ENCODE results near the gene C19orf44. TPM values are rescaled to one million over a fixed set of nuclear protein-coding genes. Genes with fewer than 3 reads are reported as not detected.

Gene C19orf44
- total RNA-seq = 4.9 and 5.9 TPM in 2 replicates

GRCh38 chr19:16495982-16496612 lies at the start of gene C19orf44, which contains the start of gene CALR3:
Gene C19orf44 (plus strand): TSS chr19:16496394. CDS start chr19:16500793, 4,399 bp downstream.
Gene CALR3 (minus strand): TSS chr19:16496167. CDS start chr19:16496129, 38 bp downstream.

GRCh38 chr19:16542045-16542909 lies 46.1 kb downstream of the C19orf44 start, which contains the start of gene CHERP:
Gene CHERP (minus strand): TSS chr19:16542437. CDS start chr19:16542378, 59 bp downstream.

Small RNA genes lying within 50 kb of the gene (small RNA-seq; reads per million reads assigned to genes)
- gene RN7SL146P = not detected

Other genes with a start within 250 kb of the C19orf44 start
- gene KLF2, start 171.6 kb upstream of the C19orf44 start, total RNA-seq = 0.37 and 0.78 TPM in 2 replicates
- 13.6 and 23.5 TPM in 2 replicates for gene EPS15L1, start 24.4 kb upstream of the C19orf44 start, total RNA-seq
- not detected in 2 replicates for gene CALR3, start 227 bp upstream of the C19orf44 start, total RNA-seq
- gene CHERP, start 46.0 kb downstream of the C19orf44 start, total RNA-seq = 6.2 and 11.9 TPM in 2 replicates
- gene SLC35E1, start 76.0 kb downstream of the C19orf44 start, total RNA-seq = 23.9 and 39.9 TPM in 2 replicates
- 5.5 and 8.2 TPM in 2 replicates for gene MED26, start 131.8 kb downstream of the C19orf44 start, total RNA-seq
- gene SMIM7, start 163.8 kb downstream of the C19orf44 start, total RNA-seq = 41.8 and 54.0 TPM in 2 replicates
- gene TMEM38A, start 164.7 kb downstream of the C19orf44 start, total RNA-seq = 0.73 and 0.78 TPM in 2 replicates
- gene NWD1, start 223.5 kb downstream of the C19orf44 start, total RNA-seq = not detected in 2 replicates